ENCODE results near the gene PLA2G4C.

DNA sequence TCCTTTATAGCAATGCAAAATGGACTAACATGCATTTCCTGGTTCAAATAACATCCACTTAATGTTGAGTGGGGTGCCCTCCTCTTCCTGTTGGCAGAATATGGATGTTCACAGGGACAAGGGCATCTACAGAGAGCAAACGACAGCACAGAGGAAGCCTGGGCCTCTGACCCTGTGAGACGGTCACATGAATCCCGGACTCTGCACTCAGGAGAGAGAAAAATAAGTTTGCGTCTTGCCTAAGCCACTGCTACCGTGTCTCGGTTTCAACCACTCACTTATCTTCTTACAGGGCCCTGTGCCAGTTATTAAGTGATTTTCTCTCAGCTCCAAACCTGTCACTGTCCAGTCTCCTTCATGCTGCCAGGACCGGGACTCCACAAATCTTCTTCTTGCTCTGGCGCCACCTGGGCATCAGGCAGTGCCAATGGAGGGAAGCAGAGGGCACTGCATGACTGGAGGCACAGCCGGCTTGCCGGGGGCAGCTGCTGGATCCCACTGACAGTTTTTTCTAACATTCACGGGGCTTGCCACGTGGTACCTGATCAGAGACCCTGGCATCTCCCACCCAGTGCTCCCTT is 47.7 kb upstream of the PLA2G4C start:
- TF ChIP-seq CTCF (IDR thresholded peaks at IDR 0.05 in 8 of 11, conservative IDR thresholded peaks at IDR 0.05 in 3 of 11) (no peak), POLR2AphosphoS5 (IDR thresholded peaks at IDR 0.05) (peak in 1 of 3 donors; percentile 45)

Measured in spleen (tissue), 7 donors.